K562 (cell line): ENCODE results near the gene PFKP. TPM values are rescaled to one million over a fixed set of nuclear protein-coding genes. Genes with fewer than 3 reads are reported as not detected.

Source experiments
- BRD4 ChIP-seq: fragments of 200-600 bp; sonication (generic); IDR thresholded peaks from 2 replicates; pipeline ENCODE4 v1.6.1; 2017; ENCODE audit warnings: inconsistent platforms
- CTCF ChIP-seq, 3 experiments: IDR thresholded peaks in 2 of 3; conservative IDR thresholded peaks in 1 of 3; 2 replicates each; pipeline ENCODE4 v1.5.1; 2011 to 2012; ENCODE audit warnings: low read length in 3 of 3, mild to moderate bottlenecking in 3 of 3, control low read depth in 2 of 3, improper control_type of control experiment in 1 of 3, inconsistent platforms in 1 of 3, low read depth in 1 of 3, mixed read lengths in 1 of 3, moderate library complexity in 1 of 3; ENCODE audit not compliant: insufficient read depth in 2 of 3
- DLX4 ChIP-seq: fragments of 250-450 bp; sonication (Bioruptor Pico); IDR thresholded peaks from 2 replicates; pipeline ENCODE4 v1.6.1; 2021; ENCODE audit warnings: mild to moderate bottlenecking
- DMBX1 ChIP-seq: fragments of 250-450 bp; sonication (Bioruptor Pico); IDR thresholded peaks from 2 replicates; pipeline ENCODE4 v1.8.0; 2022; ENCODE audit warnings: inconsistent platforms, mild to moderate bottlenecking, moderate library complexity, borderline replicate concordance
- ELF2 ChIP-seq: fragments of 250-450 bp; sonication (Bioruptor Pico); IDR thresholded peaks from 2 replicates; pipeline ENCODE4 v1.5.0; 2021; ENCODE audit warnings: mild to moderate bottlenecking
- HDAC1 ChIP-seq, 2 experiments: fragments of 450-650 bp; IDR thresholded peaks; 2 replicates each; pipeline ENCODE4 v1.6.1; 2016 to 2017; ENCODE audit warnings: inconsistent platforms in 1 of 2, mild to moderate bottlenecking in 1 of 2, moderate library complexity in 1 of 2
- L3MBTL2 ChIP-seq: fragments of 450-650 bp; IDR thresholded peaks from 2 replicates; pipeline ENCODE4 v1.6.1; 2016; ENCODE audit warnings: mild to moderate bottlenecking, moderate library complexity
- LCOR ChIP-seq: sonication (generic); formaldehyde crosslinking; IDR thresholded peaks from 2 replicates; pipeline ENCODE4 v1.8.0; 2022; ENCODE audit warnings: mild to moderate bottlenecking, missing genetic modification reagents
- MITF ChIP-seq: IDR thresholded peaks from 2 replicates; pipeline ENCODE4 v1.6.1; 2014; ENCODE audit warnings: antibody characterized with exemption
- MYNN ChIP-seq, 2 experiments: sonication (generic); formaldehyde crosslinking in 1 of 2; IDR thresholded peaks; 2 replicates each; pipeline versions ENCODE4 v1.5.0 to v1.6.1; 2016 to 2020; ENCODE audit warnings: antibody characterized with exemption in 1 of 2, missing genetic modification reagents in 1 of 2
- NKRF ChIP-seq: fragments of 450-650 bp; IDR thresholded peaks from 2 replicates; pipeline ENCODE4 v1.6.1; 2016; ENCODE audit warnings: borderline replicate concordance
- NRF1 ChIP-seq, 2 experiments: fragments of 450-650 bp; IDR thresholded peaks in 1 of 2; conservative IDR thresholded peaks in 1 of 2; 2 replicates each; pipeline ENCODE4 v1.6.1; 2014; ENCODE audit warnings: mild to moderate bottlenecking in 2 of 2
- SAP30 ChIP-seq: fragments of 200-600 bp; sonication (generic); IDR thresholded peaks from 2 replicates; pipeline ENCODE4 v1.6.1; 2012; ENCODE audit warnings: borderline replicate concordance, low read depth, mild to moderate bottlenecking, moderate library complexity, low read length, control low read depth, inconsistent platforms; ENCODE audit not compliant: insufficient read depth, poor library complexity, severe bottlenecking
- SUPT5H ChIP-seq: fragments of 450-650 bp; IDR thresholded peaks from 2 replicates; pipeline ENCODE4 v1.6.1; 2016
- TRIM28 ChIP-seq: fragments of 450-650 bp; IDR thresholded peaks from 2 replicates; pipeline ENCODE4 v1.6.1; 2017
- ZBTB17 ChIP-seq: fragments of 450-650 bp; formaldehyde crosslinking; IDR thresholded peaks from 2 replicates; pipeline ENCODE4 v1.4.0; 2020; ENCODE audit warnings: mild to moderate bottlenecking
- ZNF232 ChIP-seq: sonication (generic); formaldehyde crosslinking; IDR thresholded peaks from 2 replicates; pipeline ENCODE4 v1.8.0; 2022; ENCODE audit warnings: mild to moderate bottlenecking, missing genetic modification reagents
- ZNF24 ChIP-seq: fragments of 450-650 bp; IDR thresholded peaks from 2 replicates; pipeline ENCODE4 v1.6.1; 2016
- ZNF431 ChIP-seq: sonication (generic); formaldehyde crosslinking; IDR thresholded peaks from 2 replicates; pipeline ENCODE4 v1.8.0; 2022; ENCODE audit warnings: mild to moderate bottlenecking, missing genetic modification reagents
- polyA plus RNA-seq, 8 experiments: library from polyadenylated mRNA; depleted of rRNA in 4 of 8; stranded (reverse) in 5 of 8; unstranded in 3 of 8; fragments of >200 nt; fragmentation: Nextera tagmentation in 2 of 8; fragmentation: Illumina TruSeq in 1 of 8; extraction: Ambion mirVana in 2 of 8; extraction: Trizol in 1 of 8; gene quantifications; 2 replicates each; pipeline versions ENCODE4 v1.2.1 to v1.2.3, GENCODE V29; 2011 to 2014; ENCODE audit warnings: inconsistent platforms in 1 of 8, missing spikeins in 1 of 8
- total RNA-seq, 7 experiments: library from RNA; depleted of rRNA in 6 of 7; stranded (reverse); fragments of >200 nt in 6 of 7; fragmentation: Illumina TruSeq in 2 of 7; extraction: Trizol in 2 of 7; gene quantifications; 2 replicates each; pipeline versions ENCODE4 v1.2.1 to v1.2.3, GENCODE V29; 2011 to 2021; ENCODE audit warnings: low replicate concordance in 1 of 7
- TF ChIP-seq, protein P1 (sequence below), 2 experiments: IDR thresholded peaks; 2 replicates each; pipeline ENCODE4 v1.6.1; 2011; ENCODE audit warnings: borderline replicate concordance in 1 of 2, control low read depth in 1 of 2, low read depth in 1 of 2, low read length in 1 of 2, mild to moderate bottlenecking in 1 of 2, mixed read lengths in 1 of 2, moderate library complexity in 1 of 2; ENCODE audit not compliant: insufficient read depth in 1 of 2, insufficient read length in 1 of 2, poor library complexity in 1 of 2, severe bottlenecking in 1 of 2; ENCODE audit errors: extremely low read depth in 1 of 2

Gene PFKP
- total and polyA plus RNA-seq, 9 of the 15 experiments (the other 6 are each of a cell fraction or from before 2014, with no cell fraction given): 23.5 to 116 (median 62.1) TPM

DNA sequence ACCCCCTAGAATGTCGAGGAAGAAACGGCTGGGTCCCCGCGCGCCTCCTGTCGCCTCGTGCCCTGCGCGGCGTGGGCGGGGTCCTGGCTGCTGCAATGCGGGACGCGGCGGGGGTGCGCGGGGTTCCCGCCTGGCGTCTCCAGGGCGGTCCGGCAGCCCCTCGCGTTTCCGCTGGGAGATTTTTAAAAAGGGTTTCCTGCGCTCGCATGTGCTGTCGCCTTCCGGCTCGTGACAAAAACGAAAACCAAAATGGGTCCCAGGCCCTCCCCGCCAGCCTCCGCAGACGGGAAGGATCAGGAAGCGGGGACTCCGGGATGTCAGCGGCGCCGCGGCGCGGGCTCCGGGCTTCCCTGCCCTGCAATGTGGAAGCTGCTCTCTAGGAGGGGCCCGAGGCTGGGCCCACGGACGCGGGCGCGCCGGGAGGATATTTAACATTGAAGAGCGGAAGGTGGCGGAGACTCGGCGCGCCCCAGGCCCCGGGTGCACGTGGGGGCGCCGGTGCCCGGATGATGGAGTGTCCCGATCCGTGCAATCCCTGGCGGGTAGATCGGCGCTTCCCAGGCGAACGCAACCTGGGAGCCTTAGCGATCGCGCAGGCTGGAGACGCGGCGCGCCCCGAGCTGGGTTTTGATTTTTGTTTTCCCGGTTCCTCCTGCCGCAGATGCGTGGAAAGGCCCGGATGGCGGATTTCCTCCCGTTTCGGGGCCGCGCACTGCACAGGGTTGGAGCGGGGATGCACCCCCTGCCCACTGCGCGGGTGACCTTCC, 1.0 kb downstream of the PFKP start (continued):
- TF ChIP-seq, protein P1, sequence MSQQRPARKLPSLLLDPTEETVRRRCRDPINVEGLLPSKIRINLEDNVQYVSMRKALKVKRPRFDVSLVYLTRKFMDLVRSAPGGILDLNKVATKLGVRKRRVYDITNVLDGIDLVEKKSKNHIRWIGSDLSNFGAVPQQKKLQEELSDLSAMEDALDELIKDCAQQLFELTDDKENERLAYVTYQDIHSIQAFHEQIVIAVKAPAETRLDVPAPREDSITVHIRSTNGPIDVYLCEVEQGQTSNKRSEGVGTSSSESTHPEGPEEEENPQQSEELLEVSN (IDR thresholded peaks at IDR 0.05; ENCODE audit: borderline replicate concordance in 1 of 2, extremely low read depth in 1 of 2, insufficient read depth in 1 of 2, insufficient read length in 1 of 2, low read depth in 1 of 2, low read length in 1 of 2, poor library complexity in 1 of 2, severe bottlenecking in 1 of 2): peak; percentile 42 to 94
- TF ChIP-seq ZNF24 (no peak), DLX4 (CRISPR knock-in tag) (no peak), TRIM28 (no peak), SAP30 (peak; percentile 62), ELF2 (CRISPR knock-in tag) (0 out of 2 replicates have a peak, but pooled peaks have one; percentile 39), ZBTB17 (CRISPR knock-in tag) (no peak), HDAC1 (IDR thresholded peaks at IDR 0.05) (peak in 1 of 2 experiments; percentile 52; a peak in 1 of 4 replicates), L3MBTL2 (peak; percentile 76; the same call in 1 of the 2 replicates), LCOR (CRISPR knock-in tag) (no peak), MITF (0 out of 2 replicates have a peak, but pooled peaks have one; percentile 12), DMBX1 (CRISPR knock-in tag) (peak; percentile 53; the same call in 1 of the 2 replicates), MYNN (IDR thresholded peaks at IDR 0.05) (no peak), MYNN (CRISPR knock-in tag; IDR thresholded peaks at IDR 0.05) (no peak), ZNF431 (CRISPR knock-in tag) (peak; percentile 43; the same call in 1 of the 2 replicates), SUPT5H (peak; percentile 42; the same call in 1 of the 2 replicates), CTCF (IDR thresholded peaks at IDR 0.05 in 2 of 3, conservative IDR thresholded peaks at IDR 0.05 in 1 of 3; ENCODE audit: insufficient read depth in 2 of 3, low read depth in 1 of 3, low read length in 3 of 3) (peak; percentile 22 to 47 (median 30); a peak in 4 of 6 replicates), ZNF232 (no peak), BRD4 (no peak; the same call in 1 of the 2 replicates), NKRF (peak; percentile 72), NRF1 (conservative IDR thresholded peaks at IDR 0.05 in 1 of 2, IDR thresholded peaks at IDR 0.05 in 1 of 2) (peak; percentile 64; a peak in 3 of 4 replicates)
